ENCODE measurements around the gene R3HCC1L.

R3HCC1L gene

GRCh38 chr10:98238391-98238790 lies 103.9 kb downstream of the R3HCC1L start:
- no peak for DNase-seq

- no peak for DNase-seq
These were observed 106.1 kb downstream of the R3HCC1L start for GRCh38 chr10:98240524-98240923.

- DNase-seq, result no peak
These were observed 108.4 kb downstream of the R3HCC1L start for GRCh38 chr10:98242823-98243222.

GRCh38 chr10:98244141-98244540 lies 109.7 kb downstream of the R3HCC1L start:
- DNase-seq, result no peak

DNA sequence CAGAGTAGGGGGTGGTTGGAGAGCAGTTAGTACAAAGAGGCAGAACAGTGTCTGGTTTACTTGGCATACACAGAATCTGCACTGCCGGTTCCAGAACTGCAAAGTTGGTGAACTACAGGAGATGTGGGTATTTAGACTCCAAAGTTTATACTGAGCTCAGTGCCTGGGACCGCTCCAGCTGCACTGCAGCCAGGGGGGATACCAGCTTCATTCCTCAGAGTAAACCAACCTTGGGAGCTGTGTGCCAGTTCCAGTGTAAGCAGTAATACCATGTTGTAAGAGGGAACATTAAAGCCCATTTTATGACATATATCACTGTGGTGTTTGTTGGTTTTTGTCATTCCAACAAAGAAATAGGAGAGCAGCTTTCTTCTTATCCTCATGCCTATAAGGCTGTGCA lies 110.1 kb downstream of the R3HCC1L start:
- no peak for DNase-seq

- no peak for DNase-seq
These were observed 112.7 kb downstream of the R3HCC1L start for GRCh38 chr10:98246911-98247805.

GRCh38 chr10:98248018-98248417 lies 113.6 kb downstream of the R3HCC1L start:
- no peak for DNase-seq

DNA sequence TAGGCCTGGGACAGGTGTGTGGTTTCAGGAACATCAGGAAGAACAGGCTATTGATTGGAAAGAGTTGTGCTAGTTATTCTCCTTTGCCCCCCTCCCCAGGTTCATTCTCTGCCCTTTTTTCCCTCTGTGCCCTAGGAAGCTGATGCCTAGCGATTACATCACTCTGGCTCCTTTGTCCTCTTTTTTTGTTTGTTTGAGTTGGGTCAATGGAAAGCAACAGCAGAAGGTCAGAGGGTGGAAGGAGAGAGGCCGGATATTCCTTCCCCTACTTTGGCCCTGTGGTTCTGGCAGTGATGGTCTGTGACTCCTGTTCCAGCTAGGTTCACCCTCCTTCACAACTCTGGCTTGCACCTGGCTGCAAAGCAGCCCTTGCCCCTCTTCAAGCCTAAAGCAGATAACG lies 114.7 kb downstream of the R3HCC1L start:
- DNase-seq, result no peak

- no peak for DNase-seq
These were observed 116.9 kb downstream of the R3HCC1L start for GRCh38 chr10:98251399-98251798.

GRCh38 chr10:98252464-98252863 lies 118.0 kb downstream of the R3HCC1L start:
- no peak for DNase-seq

- no peak for DNase-seq
These were observed 119.0 kb downstream of the R3HCC1L start for GRCh38 chr10:98253499-98253898.

DNA sequence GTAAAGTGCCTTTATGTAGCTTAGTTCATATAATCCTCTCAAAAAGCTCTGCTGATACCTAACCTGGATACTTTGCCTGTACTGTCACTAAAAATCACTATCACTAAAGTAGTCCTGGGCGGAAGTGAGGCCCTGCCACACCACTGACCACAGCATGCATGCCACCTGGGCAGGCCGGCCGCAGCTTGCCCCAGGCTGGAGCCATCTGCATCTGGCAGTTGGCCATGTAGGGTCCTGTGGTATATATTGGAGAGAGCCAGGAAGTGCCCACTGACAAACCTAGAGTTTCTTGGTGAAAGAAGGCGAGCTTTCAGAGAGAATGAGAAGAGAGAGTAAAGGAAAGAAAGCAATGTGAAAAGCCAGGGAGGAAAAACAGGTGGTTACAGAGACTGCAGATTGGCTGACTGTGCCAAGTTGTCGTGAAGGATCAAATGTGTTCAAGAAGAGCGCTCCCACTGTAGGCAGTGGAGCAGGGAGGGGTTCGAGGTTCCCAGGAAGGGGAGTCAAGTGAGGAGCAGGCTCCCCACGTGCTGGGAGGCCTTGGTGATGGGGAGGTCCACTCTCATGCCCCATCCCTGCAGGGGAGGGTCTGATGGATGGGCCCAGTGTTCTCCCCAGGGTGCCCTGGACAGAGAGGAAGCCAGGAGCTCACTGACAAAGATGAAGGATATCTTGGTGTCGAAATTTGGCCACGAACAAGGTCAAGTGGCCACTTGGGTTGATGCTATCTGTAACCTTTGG lies 119.9 kb downstream of the R3HCC1L start:
- no peak for DNase-seq

- DNase-seq, result no peak
These were observed 120.9 kb downstream of the R3HCC1L start for GRCh38 chr10:98255146-98255877.

- no peak for DNase-seq
These were observed 122.2 kb downstream of the R3HCC1L start for GRCh38 chr10:98256692-98257091.

- DNase-seq, result no peak
These were observed 122.7 kb downstream of the R3HCC1L start for GRCh38 chr10:98257198-98257597.

DNA sequence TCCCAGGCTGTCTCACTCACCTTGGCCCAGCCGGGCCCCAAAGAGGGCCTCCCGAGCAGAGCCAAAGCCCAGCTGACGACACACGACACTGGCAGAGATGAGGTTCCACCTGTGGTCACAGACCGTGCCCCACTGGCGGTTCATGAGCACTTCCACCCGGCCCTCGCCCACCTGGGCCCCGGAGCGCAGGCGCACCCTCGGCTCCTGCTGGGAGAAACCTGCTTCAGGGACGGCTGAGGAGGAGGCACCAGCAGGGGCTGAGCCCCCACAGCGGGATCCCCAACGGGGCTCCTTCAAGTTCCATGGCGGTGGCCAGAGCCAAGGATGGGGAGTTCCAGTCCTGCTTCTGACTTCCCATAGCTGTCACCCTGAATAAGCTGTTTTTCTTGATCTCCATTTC lies 123.5 kb downstream of the R3HCC1L start:
- no peak for DNase-seq

- DNase-seq, result no peak
These were observed 124.4 kb downstream of the R3HCC1L start for GRCh38 chr10:98258683-98259454.

- no peak for DNase-seq
These were observed 125.3 kb downstream of the R3HCC1L start for GRCh38 chr10:98259606-98260315.

DNA sequence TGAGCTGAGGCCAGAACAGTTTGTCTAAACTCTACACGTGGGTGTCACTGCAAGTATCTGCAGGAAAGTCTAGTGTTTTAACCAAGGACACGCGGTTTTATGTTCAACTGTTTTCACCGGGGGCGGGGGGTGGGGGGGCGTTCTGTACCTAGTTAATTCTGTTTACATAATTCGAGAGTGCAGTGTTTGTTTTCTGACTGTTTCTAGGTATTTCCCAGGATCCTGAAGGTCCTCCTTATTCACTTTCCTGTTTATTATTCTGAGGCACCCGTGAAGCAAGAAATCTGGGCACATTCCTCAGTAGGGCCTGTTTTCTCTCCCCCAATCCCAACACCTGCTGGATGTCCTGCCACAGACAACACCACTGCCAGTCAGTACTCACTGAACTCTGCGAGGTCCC lies 125.9 kb downstream of the R3HCC1L start:
- no peak for DNase-seq

DNA sequence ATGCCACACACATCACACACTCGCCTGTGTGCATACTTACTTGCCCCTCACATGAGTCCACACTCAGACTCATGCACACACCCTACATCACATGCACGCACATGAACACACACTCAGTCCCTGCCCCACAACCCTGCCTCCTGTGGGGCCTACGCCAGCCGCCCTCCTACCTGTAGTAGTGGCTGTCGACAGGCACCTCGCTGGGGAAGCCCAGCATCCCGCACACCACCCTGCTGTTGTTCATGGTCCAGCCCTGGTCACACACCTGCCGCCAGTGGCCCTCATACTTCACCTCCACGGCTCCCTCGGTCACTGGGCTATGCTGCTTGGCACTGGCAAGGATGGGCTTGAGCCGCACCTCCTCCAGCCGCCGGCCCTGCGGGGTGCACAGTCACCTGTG lies 126.3 kb downstream of the R3HCC1L start:
- DNase-seq, result no peak

DNA sequence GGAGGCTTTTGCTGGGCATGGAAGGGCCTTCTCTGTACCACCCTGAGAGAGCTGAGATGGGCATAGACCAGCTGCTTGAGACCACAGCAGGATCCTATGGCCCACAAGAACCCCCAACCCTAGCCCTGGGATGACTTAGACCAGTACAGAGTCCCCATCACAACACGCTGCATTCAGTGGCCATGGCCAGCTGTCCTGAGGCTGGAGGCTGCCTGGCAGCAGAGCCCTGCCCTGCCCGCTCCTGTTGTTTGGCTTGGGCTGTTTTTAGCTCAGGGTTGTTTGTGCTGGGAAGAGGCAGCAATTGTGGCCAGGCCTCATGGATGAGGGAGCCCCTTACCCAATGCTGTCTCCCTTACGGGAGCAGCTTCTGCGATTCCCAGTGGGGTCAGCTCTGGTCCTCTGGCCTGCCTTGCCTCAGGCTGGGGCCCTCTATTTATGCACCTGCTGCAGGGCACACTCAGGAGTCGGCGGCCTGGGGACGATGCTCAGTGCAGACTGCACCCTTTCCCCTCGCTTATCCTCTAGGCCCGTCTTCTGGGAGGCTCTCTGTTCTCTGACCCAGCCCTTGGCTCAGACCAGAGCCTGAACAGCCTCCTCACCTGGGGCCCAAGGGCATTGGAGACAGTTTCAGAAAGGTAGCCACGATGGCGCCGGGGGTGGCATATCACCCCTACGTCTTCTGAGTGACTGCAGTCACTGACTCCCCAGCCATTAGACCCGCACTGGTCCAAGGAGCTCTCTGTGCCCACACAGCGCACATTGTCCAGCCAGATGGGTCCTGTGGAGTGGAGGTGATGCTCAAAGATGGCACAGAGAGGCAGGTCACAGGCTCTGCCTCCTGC lies 127.2 kb downstream of the R3HCC1L start:
- DNase-seq, result no peak
